Activated CD4-positive, alpha-beta T cell treated with anti-CD3 and anti-CD28 coated beads for 48 hours (primary cell): ENCODE results near the gene SLC22A23.

Experiments
- DNase-seq: peaks from one replicate; pipeline ENCODE4 v3.0.0-alpha.2; 2020

Gene SLC22A23, protein sequence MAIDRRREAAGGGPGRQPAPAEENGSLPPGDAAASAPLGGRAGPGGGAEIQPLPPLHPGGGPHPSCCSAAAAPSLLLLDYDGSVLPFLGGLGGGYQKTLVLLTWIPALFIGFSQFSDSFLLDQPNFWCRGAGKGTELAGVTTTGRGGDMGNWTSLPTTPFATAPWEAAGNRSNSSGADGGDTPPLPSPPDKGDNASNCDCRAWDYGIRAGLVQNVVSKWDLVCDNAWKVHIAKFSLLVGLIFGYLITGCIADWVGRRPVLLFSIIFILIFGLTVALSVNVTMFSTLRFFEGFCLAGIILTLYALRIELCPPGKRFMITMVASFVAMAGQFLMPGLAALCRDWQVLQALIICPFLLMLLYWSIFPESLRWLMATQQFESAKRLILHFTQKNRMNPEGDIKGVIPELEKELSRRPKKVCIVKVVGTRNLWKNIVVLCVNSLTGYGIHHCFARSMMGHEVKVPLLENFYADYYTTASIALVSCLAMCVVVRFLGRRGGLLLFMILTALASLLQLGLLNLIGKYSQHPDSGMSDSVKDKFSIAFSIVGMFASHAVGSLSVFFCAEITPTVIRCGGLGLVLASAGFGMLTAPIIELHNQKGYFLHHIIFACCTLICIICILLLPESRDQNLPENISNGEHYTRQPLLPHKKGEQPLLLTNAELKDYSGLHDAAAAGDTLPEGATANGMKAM

DNA sequence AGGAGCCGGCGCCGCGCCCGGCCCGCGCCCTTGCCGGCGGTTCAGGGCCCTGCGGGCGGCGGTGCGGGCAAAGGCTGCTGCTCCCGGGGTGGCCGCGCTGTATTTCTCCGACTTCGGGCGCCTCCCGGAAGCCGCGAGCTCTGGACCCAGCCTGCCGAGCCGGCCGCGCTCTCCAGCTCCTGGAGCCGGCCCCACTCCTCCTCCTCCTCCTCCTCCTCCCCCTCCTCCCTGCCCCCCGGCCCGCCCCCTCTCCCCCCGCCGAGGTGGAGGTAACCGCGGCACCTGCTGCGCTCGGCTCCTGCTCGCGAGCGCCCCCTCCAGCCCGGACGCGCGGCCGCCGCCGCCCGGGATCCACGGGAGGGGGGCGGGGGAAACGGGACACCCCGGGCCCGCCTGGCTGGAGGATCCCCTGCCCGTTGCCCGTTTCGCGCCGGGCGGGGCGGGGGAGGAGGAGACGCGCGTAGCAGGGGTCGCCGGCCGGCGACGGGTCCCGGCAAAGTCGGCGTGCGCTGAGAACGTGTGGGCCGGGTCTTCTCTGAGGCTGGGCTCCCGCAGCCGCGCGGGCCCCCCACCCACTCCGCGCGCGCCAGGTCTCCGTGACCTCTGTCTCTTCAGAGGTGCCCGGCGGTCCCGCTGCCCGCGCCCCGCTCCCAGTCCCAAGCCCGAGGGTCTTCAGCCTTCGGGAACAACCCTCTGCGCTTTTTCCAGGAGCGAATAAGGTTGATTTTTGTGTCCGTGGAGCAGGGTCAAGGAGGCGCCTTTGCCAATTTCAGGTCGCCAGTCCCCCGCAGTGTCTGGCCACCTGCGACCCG, at the start of gene SLC22A23:
SLC22A23 (minus strand) TSS at position 153 of the 812 bp plus-strand sequence. CDS start 491 bp downstream, outside the sequence.
- peak; percentile 73 for DNase-seq

DNA sequence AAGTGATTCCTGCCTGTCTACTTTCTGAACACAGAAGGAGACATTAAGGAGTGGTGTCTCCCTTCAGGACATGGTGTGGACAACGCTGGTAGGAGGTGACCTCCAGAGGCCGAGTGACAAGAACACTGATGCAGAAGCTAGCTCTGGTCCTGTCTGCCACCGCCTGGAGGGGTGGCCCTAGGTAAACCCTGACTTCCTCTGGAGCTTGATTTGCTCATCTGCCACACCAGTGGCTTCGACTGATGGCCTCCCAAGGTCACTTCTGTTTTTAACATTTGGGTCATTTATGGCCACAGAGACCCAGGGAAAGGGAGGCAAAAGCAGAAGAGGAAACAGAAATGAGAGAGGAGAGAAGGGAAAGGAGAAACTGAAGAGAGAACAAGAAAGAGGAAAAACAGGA, 49.4 kb upstream of the SLC22A23 start:
- DNase-seq, result no peak

DNA sequence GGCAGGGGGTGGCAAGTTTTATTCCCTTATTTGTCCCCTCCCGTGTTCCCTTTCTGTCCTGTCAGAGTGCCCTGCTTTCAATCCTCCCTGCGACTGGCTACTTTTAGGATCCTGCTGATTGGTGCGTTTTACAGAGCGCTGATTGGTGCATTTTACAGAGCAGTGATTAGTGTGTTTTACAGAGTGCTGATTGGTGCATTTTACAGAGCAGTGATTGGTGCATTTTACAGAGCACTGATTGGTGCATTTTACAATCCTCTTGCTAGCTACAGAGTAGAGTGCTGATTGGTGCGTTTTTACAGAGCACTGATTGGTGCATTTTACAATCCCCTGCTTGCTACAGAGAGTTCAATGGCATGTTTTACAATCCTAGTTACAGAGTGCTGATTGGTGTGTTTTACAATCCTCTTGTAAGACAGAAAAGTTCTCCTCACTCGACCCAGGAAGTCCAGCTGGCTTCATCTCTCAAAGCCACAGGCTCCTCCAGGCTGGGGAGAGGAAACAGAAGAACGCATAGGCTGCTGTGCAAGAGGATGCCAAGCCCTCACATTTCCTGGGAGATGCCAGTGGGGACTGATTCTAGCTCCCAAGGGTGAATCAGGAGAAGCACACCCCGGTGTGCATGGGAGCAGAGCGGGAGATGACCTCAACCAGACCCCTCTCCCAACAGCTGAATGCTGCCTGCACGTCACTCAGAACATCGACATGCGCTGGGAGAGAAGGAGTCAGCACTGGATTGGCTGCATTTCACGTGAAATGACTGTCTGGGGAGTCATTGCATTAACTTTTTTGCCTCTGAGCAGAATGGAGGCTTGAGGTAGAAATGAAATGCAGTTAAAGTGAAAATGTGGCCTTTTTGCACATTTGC, 48.3 kb upstream of the SLC22A23 start:
- no peak for DNase-seq

DNA sequence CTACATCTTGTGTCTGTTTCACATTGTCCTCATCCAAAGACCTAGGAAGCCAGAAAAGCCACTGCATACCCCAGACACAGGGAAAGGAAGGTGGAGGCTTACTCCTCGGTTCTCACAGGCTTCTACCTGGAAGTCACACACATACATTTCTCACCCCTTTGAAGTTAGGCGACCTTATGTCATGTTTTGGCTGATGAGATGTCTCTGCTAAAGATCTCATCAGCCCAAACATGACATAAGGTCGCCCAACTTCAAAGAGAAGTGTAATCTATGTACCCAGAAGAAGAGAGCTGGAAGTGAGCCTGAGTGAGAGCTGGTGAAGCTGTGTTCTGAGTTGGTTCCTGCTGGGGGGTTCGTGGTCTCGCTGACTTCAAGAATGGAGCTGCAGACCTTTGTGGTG, 47.5 kb upstream of the SLC22A23 start:
- no peak for DNase-seq

DNA sequence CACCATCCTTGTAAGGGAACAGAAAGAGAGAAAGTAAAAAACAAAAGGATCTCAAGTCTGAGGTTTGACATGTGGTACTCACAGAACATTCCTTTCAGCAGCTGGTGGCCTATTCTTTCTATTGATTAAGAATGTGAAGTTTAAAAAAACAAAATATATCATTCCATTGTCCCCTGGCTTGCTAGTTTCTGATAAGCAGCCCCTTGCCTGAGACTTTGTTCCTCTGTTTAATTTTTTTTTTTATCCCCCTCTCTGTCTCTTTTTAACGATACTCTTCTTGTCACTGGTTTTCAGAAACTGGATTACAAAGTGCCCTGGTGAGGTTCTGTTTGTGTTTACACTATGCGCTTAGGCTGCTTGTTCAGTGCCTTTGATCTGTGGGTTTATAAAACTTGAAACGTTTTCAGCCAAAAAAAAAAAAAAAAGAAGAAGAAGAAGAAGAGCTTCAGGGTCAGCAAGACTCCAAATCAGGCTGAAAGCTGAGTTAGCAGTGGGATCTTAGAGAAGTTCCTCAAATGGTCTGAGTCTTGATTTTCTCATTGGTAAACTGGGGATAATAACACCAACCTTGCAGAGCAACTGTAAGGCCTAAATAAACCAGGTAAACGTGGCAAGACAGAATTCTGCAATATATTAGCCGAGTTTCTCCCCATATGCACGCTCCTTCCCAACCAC, 45.1 kb upstream of the SLC22A23 start:
- no peak for DNase-seq

DNA sequence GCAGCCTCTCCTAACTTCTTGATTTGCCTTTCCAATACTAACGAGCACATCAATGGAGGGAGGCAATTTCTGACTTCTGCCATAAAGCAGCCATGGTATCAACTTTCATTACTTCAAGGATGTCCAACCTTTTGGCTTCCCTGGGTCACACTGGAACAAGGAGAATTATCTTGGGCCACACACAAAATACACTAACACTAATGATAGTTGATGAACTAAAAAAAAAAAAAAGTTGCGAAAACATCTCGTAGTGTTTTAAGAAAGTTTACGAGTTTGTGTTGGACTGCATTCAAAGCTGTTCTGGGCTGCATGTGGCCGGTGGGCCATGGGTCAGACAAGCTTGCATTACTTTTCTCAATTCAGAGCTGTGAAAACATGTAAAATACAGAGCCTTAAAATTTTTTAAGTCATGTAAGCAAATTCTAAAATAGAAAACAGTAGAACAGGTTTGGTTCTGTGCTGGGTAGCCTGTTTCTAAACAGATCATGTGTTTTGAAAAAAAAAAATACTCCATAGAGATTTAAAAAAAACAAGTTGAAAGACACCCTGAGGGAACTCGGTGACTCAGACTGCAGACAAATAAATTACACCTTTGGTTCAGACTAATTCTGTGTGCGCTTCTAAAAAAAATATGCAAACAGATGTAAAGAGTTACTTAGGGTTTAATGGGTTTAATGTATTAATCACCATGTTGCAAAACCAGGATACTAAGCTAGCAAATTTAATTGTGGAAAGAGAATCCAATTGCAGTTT, 43.6 kb upstream of the SLC22A23 start:
- DNase-seq, result no peak

DNA sequence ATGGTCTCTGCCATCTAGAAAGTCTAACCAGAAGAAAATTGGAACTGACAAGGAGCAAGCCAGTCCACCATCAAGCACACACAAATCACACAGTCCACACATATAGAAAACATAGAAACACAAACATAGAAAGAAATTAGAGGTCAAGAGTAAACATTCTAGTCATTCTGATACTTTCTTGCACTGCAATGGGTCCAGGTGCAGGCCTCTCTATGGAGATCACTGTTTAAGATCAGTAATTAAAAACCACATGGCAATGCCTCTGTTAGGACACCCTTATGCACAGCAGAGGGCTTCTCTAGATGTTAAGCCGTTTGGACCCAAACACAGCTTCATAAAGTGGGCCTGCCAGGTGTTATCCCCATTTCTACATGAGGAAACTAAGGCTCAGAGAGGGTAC, 42.8 kb upstream of the SLC22A23 start:
- no peak for DNase-seq

DNA sequence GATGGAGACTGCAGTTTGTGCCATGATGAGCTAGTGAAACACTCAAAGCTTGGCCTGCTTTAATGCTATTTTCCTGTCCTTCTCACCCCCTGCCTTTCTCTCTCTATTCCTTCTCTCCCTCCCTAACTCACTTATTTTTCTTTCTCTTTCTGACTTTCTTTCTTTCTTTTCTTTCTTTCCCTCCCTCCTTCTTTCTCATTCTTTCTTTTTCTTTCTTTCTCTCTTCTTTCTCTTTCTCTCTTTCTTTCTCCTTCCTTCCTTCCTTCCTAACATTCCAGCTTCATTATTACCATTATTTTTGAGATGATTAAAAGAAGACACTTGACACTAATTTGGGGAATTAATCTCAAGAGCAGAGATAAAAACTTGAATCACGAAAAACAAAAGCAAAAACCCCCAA, 39.5 kb upstream of the SLC22A23 start:
- DNase-seq, result no peak

DNA sequence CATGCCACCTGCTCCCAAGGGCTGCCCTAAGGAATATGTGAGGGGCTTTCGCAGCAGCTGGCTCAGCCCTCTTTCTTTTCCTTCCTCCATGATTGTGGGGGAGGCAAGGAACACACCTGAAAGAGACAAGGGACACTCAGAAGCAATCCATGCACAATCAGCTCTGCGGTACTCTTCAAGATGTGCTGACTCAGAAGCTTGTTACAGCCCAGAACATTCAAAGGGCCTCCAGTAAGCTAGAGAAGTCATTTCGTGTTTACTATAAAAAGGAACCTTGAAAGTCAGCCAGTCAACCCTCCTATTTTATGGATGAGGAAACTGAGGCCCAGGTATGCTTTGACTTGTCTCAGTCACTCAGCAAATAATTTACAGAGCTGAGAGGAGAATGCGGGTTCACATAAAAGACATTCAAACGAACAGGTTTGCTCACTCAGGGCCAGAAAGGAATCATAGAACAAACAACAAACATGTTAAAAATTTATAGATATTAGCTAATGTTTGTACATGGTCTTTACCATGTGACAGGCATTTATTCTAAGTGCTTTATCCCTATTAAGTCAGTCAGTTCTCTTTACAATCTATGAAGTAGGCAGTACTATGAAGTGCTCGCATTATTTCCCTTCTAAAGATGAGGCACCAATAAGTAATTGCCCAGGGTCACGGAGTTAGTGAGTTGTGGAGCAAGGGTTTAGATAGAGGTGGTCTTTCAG, 37.7 kb upstream of the SLC22A23 start:
- no peak for DNase-seq

DNA sequence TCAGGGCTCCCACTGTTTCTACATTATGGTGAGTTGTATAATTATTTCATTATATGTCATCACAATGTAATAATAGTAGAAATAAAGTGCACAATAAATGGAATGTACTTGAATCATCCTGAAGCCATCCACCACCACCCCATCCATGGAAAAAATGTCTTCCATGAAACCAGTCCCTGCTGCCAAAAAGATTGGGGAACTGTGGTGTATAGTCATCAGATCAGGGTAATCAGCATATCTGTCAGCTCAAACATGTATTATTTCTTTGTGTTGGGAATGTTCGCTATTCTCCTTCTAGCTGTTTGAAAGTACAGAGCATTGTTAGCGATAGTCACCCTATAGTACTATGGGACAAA, 33.8 kb upstream of the SLC22A23 start:
- DNase-seq, result no peak

DNA sequence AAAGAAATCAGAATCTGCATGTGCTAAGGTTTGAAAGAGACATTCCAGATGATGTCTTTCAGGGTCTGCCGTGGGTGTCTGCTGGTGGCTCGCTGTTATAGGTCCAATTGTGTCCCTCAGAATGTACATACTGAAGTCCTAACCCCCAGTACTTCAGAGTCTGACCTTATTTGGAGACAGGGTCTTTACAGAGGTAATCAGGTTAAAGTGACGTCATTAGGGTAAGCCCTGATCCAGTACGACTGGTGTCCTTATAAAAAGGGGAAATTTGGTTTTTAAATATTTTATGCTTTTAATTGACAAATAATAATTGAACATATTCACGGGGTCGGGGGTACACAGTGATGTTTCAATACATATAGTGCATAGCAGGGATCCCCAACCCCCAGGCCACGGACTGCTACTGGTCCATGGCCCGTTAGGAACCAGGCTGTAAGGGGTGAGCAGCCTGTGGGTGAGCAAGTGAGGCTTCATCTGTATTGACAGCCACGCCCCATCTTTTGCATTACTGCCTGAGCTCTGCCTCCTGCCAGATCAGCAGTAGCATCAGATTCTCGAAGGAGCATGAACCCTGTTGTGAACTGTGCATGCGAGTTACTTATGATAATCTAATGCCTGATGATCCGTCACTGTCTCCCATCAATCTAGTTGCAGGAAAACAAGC, 33.2 kb upstream of the SLC22A23 start:
- DNase-seq, result no peak

DNA sequence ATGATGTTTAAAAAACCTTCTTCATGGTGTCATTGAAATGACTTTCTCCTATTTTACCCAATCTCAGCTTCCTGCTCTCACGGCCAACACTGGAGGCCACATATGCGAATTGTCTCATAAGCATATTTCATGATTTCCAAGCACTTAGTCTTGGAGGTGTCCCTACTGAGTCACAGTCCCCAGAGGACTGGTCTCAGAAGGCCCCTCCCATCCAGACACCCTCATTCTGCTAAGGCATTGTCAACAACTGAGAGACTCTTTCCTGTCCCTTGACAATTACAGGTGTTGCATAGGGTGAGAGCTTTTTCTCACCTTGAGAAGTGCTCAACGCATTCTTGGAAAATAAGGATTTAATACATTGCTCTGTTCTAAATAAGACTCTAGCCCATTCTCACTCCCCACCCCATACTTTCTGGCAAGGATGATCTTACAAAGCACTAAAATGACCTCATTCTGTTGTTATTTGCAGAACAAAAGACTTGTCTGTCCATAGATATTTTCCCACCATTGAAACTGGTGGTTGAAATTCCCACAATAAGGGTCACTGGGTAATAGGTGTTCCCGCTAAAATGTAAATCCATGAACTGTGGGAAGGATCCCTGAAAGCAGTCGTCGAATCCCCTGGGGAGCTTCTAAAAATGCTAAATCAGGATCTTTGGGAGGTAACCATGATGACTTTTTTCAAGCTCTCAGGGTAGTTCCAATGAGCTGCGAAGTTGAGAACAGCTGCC, 32.3 kb upstream of the SLC22A23 start:
- DNase-seq, result no peak

DNA sequence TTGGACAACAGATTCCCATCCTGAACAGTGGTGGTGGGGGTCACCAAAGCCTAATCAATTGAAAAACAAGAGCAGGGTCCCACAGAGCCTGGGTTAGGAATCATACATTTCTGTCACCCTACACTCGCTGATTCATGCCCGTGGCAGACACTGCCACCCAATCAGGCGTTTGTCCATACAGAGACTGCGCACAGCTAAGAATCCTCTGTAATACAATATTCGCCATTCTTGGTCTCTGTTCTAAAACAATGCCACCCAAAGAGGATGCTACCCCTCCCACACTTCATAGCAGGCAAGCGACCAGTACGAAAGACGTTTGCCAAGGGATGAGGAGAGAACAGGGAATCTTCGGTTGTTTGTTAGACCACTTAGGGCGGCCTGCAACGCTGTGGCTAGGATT, 28.1 kb upstream of the SLC22A23 start:
- DNase-seq, result no peak

DNA sequence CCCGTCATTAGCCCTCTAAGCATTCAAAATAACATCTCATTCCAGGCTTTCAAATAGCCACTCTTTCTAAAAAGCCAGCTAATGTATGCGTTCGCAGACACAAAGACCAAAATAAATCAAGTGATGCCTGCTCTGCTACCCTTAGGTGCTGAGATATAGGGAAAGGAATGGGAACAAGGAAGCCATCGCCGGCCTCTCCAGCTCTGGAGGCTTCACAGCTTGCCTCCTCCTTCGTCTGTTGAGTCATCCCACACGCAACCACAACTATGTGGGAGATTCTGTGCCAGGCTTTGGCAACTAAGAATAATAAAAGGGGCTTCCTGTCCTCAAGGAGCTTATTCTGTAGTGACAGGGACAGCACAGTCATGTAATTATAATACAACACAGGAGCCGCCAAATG, 27.3 kb upstream of the SLC22A23 start:
- DNase-seq, result no peak

DNA sequence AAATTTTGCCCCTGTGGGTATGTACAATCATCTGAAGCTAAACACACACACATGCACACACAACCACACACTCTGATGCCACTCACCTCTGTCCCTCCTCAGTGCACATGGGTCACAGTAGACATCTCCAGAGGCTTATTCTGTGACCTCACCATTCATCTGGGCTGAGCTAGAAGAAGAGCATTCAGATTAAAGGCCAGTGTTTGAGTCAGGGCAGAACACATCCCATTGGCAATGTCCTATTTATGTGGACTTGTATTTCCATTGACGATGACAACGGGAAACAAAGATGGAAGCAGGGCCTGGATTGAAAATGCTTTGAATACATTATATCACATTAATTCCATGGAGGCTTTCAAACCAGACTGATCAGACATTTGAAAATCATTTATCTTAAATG, 26.8 kb upstream of the SLC22A23 start:
- DNase-seq, result no peak

DNA sequence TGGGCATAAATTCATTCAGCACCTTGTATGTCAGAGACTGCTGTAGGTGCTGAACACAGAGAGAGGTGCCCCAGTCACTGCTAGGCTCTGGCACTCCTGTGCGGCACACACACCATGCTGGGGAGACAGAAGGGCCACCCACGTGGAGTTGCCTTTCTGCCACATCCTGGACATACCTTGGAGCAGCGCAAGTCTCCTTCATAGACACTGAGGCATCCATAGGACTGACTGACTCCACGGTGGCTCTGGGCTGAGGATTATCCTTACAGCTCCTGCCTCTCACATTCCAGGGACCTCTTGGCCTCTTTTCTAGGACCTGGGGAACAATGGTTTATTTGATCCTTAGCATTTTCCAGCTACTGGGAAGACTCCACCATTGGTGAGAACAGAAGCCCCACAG, 26.0 kb upstream of the SLC22A23 start:
- no peak for DNase-seq

DNA sequence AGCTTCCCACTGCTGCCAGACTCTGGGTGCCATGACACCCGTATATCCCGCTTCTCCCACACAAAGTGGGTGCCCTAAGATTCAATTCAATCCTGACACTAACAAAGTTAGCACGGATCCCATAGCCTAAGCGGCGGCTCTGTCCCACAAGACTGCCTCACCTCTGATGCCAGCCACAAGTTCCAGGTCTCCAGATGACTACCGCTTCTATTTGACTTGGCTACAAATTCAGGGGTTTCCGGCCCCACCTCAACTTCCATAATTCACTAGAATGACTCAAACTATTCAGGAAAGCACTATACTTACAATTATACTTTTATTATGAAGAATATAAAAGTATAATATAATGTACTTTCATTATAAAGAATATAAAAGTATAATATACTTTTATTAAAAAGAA, 24.8 kb upstream of the SLC22A23 start:
- no peak for DNase-seq

DNA sequence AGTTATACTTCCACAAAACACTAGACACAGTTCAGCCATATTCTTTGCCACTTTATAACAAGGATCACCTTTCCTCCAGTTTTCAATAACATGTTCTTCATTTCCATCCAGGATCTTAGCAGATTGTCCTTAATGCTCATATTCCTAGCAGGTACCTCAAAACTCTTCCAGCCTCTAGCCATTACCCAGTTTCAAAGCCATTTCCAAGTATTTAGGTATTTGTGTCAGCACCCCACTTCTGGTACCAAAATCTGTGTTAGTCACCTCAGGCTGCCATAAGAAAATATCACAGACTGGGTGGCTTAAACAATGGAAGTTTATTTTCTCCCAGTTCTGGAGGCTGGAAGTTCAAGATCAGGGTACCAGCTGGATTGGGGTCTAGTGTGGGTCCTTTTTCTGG, 23.2 kb upstream of the SLC22A23 start:
- no peak for DNase-seq

DNA sequence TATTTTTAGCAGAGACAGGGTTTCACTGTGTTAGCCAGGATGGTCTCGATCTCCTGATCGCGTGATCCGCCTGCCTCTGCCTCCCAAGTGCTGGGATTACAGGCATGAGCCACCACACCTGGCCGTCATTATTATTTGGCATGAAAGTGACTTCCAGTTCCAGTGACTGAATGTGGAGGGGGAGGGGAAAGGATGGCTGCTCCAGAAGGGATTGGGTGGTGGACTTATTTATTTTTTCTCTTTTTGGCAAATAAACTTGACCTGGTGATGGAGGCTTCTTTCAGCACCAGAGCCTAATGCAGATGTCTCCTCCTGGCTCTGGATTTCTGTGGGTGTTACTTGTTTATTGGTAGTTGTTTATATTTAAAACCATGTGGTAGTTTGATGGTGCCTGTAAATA, 16.9 kb upstream of the SLC22A23 start:
- no peak for DNase-seq
